ENCODE results near the gene MFAP5. TPM values are rescaled to one million over a fixed set of nuclear protein-coding genes. Genes with fewer than 3 reads are reported as not detected.

The MFAP5 gene
- total and polyA plus RNA-seq, 2 of the 4 experiments (the other 2 are of a cell fraction): 0.90 to 1.9 TPM

DNA sequence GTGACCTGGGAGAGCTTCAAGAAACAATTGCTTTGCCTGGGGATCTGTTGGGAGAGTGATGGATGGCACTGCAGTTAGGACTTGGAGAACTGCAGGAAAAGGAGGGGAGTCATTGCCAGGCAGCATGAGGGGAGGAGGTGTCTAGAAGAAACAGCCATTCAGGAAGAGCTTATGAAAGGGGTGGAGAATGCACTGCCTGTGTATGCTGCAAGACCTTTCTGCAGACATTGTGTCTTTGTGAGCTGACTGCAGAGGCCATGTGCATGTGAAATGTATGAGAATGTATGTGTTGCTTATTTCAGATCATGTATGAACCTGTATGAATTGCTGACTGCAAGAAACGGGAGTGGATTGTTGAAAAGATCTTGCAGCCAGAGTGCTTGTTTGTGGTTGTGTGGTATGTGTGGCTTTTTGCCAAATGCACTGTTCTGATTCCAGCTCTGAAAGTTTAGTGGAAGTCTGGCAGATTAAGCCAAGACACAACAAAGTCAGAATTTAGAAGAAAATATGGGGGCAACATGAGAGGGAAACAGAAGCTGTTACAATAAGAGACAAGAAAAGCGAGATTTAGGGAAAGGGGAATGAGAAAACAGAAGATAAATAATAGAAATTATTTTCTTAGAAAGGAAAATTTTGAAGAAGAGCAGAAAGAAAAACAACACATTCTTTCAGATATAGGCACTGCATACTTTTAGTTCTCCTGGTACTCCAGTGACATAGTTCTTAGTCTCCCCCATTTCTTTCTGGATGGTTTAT lies 25.4 kb upstream of the MFAP5 start:
- Histone ChIP-seq H2BK120ac (ENCODE audit: low read depth, low read length) (no peak overlapping the region), H3K9ac (ENCODE audit: low read depth, low read length) (no peak overlapping the region), H2AK5ac (ENCODE audit: low read depth, low read length) (no peak overlapping the region), H2BK15ac (ENCODE audit: low read depth, low read length) (no peak overlapping the region), H2BK5ac (ENCODE audit: low read depth, low read length, poor library complexity, severe bottlenecking) (no peak overlapping the region), H3K18ac (ENCODE audit: low read depth, low read length) (no peak overlapping the region), H4K5ac (ENCODE audit: low read depth, low read length) (no peak overlapping the region), H2AK9ac (replicated peaks; ENCODE audit: low read depth, low read length, poor library complexity) (no peak overlapping the region), H3K4me2 (ENCODE audit: low read depth, low read length) (peak overlapping the region; percentile 20), H3K9me1 (ENCODE audit: insufficient read depth, low read length) (no peaks in the 10 kb centered on the region), H3K56ac (ENCODE audit: extremely low read depth, insufficient read depth, low read length) (no peak overlapping the region), H3K4ac (ENCODE audit: low read depth, low read length) (no peak overlapping the region), H4K8ac (ENCODE audit: low read depth in 2 of 2, low read length in 2 of 2) (no peak overlapping the region), H3K4me1 (ENCODE audit: control insufficient read depth, insufficient read depth, low read length) (no peaks in the 10 kb centered on the region), H4K20me1 (ENCODE audit: insufficient read depth, low read length) (no peaks in the 10 kb centered on the region), H3K27ac (ENCODE audit: insufficient read depth, low read length) (no peak overlapping the region), H3K4me3 (ENCODE audit: insufficient read depth, low read depth, low read length) (no peak overlapping the region), H3K14ac (replicated peaks; ENCODE audit: low read depth, low read length) (no peak overlapping the region), H3K36me3 (ENCODE audit: control insufficient read depth, insufficient read depth, low read length) (no peaks in the 10 kb centered on the region), H2BK20ac (ENCODE audit: low read depth, low read length) (no peak overlapping the region), H3K27me3 (ENCODE audit: control insufficient read depth, insufficient read depth, low read length) (no peaks in the 10 kb centered on the region; the same call in none of the 2 replicates), H2AFZ (replicated peaks; ENCODE audit: low read length, poor library complexity) (peak overlapping the region; percentile 48), H4K91ac (ENCODE audit: insufficient read depth, low read depth, low read length) (no peak overlapping the region), H3K79me1 (ENCODE audit: low read depth in 1 of 2, low read length in 2 of 2) (no peaks in the 10 kb centered on the region), H3K23ac (ENCODE audit: low read depth, low read length) (no peak overlapping the region), H3K9me3 (ENCODE audit: control insufficient read depth, insufficient read depth, low read length) (no peaks in the 10 kb centered on the region)
- CTCF ChIA-PET: interaction anchor here (0.6 to 2.2 kb wide), 4 partner anchors 135 to 188 kb away, joined by 3 to 5 read pairs (median 4); no protein-coding TSS in a partner anchor
- BruUV-seq (replicated peaks): no TSS peak
- peak; percentile 82 for DNase-seq
- TF ChIP-seq MAFK (IDR thresholded peaks at IDR 0.05; ENCODE audit: low read depth, low read length) (peak; percentile 34; the same call in 1 of the 2 replicates), CEBPB (IDR thresholded peaks at IDR 0.05; ENCODE audit: low read depth, low read length) (peak; percentile 65), BHLHE40 (IDR thresholded peaks at IDR 0.05; ENCODE audit: low read depth, low read length) (no peak)
- no CpG with 5 or more reads among the region's 2 CpGs for WGBS, 2 experiments (ENCODE audit: extremely low coverage in 2 of 2, insufficient read length in 1 of 2)
- intact Hi-C loops (cut with micrococcal nuclease): no loop called here
- in situ Hi-C loops (cut with MboI; ENCODE audit: low sequenced_read_pairs): no loop called here
- POLR2A ChIA-PET (ENCODE audit: unreplicated experiment): no interaction called here
- ATAC-seq (ENCODE audit: low read depth): peak; percentile 85
- dilution Hi-C loops (cut with HindIII; ENCODE audit: low sequenced_read_pairs, unreplicated experiment): no loop called here
